GM21576 (cell line): Measurements from ENCODE around the gene PRICKLE2.

ENCODE experiments used
- ATAC-seq: cut with Tn5 transposase; IDR thresholded peaks from one replicate; pipeline ENCODE4 v1.9.1; 2021; ENCODE audit warnings: mild to moderate bottlenecking, moderate library complexity; ENCODE audit not compliant: unreplicated experiment

PRICKLE2 gene

GRCh38 chr3:64138656-64139375 lies 86.5 kb downstream of the PRICKLE2 start:
- ATAC-seq = no peak

GRCh38 chr3:64138046-64138445 lies 87.2 kb downstream of the PRICKLE2 start:
- no peak for ATAC-seq

- no peak for ATAC-seq
Observed at GRCh38 chr3:64134882-64135281, 90.4 kb downstream of the PRICKLE2 start.

- ATAC-seq = no peak
Observed at GRCh38 chr3:64133987-64134386, 91.3 kb downstream of the PRICKLE2 start.

- no peak for ATAC-seq
Observed at GRCh38 chr3:64133272-64133671, 92.0 kb downstream of the PRICKLE2 start.

GRCh38 chr3:64131725-64132469 lies 93.4 kb downstream of the PRICKLE2 start:
- ATAC-seq = no peak

GRCh38 chr3:64130436-64130835 lies 94.8 kb downstream of the PRICKLE2 start:
- ATAC-seq = no peak

- no peak for ATAC-seq
Observed at GRCh38 chr3:64129581-64129980, 95.7 kb downstream of the PRICKLE2 start.

GRCh38 chr3:64129106-64129505 lies 96.2 kb downstream of the PRICKLE2 start:
- no peak for ATAC-seq

- no peak for ATAC-seq
Observed at GRCh38 chr3:64125561-64125960, 99.7 kb downstream of the PRICKLE2 start.

- ATAC-seq = no peak
Observed at GRCh38 chr3:64123931-64124330, 101.3 kb downstream of the PRICKLE2 start.

- ATAC-seq = no peak
Observed at GRCh38 chr3:64122476-64122875, 102.8 kb downstream of the PRICKLE2 start.

GRCh38 chr3:64121750-64122311 lies 103.4 kb downstream of the PRICKLE2 start:
- ATAC-seq = no peak

- ATAC-seq = no peak
Observed at GRCh38 chr3:64120876-64121275, 104.4 kb downstream of the PRICKLE2 start.

- no peak for ATAC-seq
Observed at GRCh38 chr3:64117483-64117882, 107.8 kb downstream of the PRICKLE2 start.

GRCh38 chr3:64114651-64115050 lies 110.6 kb downstream of the PRICKLE2 start:
- ATAC-seq = no peak

- ATAC-seq = no peak
Observed at GRCh38 chr3:64111872-64112271, 113.4 kb downstream of the PRICKLE2 start.

- ATAC-seq = no peak
Observed at GRCh38 chr3:64111083-64111482, 114.2 kb downstream of the PRICKLE2 start.

- ATAC-seq = no peak
Observed at GRCh38 chr3:64110071-64110470, 115.2 kb downstream of the PRICKLE2 start.

GRCh38 chr3:64109438-64109837 lies 115.8 kb downstream of the PRICKLE2 start:
- no peak for ATAC-seq

- no peak for ATAC-seq
Observed at GRCh38 chr3:64108784-64109317, 116.4 kb downstream of the PRICKLE2 start.

- no peak for ATAC-seq
Observed at GRCh38 chr3:64108231-64108630, 117.0 kb downstream of the PRICKLE2 start.
